H9 (cell line): ENCODE measurements around the gene OSR1. TPM values are rescaled to one million over a fixed set of nuclear protein-coding genes. Genes with fewer than 3 reads are reported as not detected.

Experiments used
- DNase-seq: peaks from one replicate; pipeline ENCODE4 v3.0.0-alpha.2; 2017
- H2AFZ ChIP-seq: one replicate; pipeline ENCODE4 v1.6.1; 2013; ENCODE audit warnings: mild to moderate bottlenecking, low read length, control low read depth, moderate library complexity
- H2AK5ac ChIP-seq: 2 replicates; pipeline ENCODE4 v1.6.1; 2013; ENCODE audit warnings: low read length, control low read depth, mixed read lengths; ENCODE audit not compliant: insufficient read length
- H2BK120ac ChIP-seq: one replicate; pipeline ENCODE4 v1.6.1; 2013; ENCODE audit warnings: low read depth, mild to moderate bottlenecking, low read length, control low read depth, inconsistent platforms; ENCODE audit not compliant: poor library complexity, severe bottlenecking
- H2BK12ac ChIP-seq: 2 replicates; pipeline ENCODE4 v1.6.1; 2013; ENCODE audit warnings: low read length, control low read depth, mixed read lengths, low read depth; ENCODE audit not compliant: insufficient read length
- H2BK15ac ChIP-seq: 2 replicates; pipeline ENCODE4 v1.6.1; 2013; ENCODE audit warnings: low read depth, low read length, control low read depth
- H2BK20ac ChIP-seq: one replicate; pipeline ENCODE4 v1.6.1; 2013; ENCODE audit warnings: low read depth, mild to moderate bottlenecking, low read length, control low read depth, inconsistent platforms; ENCODE audit not compliant: poor library complexity, severe bottlenecking
- H2BK5ac ChIP-seq: 2 replicates; pipeline ENCODE4 v1.6.1; 2013; ENCODE audit warnings: low read length, control low read depth, mixed read lengths; ENCODE audit not compliant: insufficient read length
- H3K14ac ChIP-seq: 2 replicates; pipeline ENCODE4 v1.6.1; 2013; ENCODE audit warnings: low read length, control low read depth; ENCODE audit not compliant: insufficient read depth
- H3K18ac ChIP-seq: 2 replicates; pipeline ENCODE4 v1.6.1; 2013; ENCODE audit warnings: low read depth, mild to moderate bottlenecking, mixed read lengths, low read length, control low read depth; ENCODE audit not compliant: insufficient read length
- H3K23ac ChIP-seq: 2 replicates; pipeline ENCODE4 v1.6.1; 2013; ENCODE audit warnings: low read length, control low read depth, mixed read lengths, low read depth; ENCODE audit not compliant: insufficient read length
- H3K23me2 ChIP-seq: 2 replicates; pipeline ENCODE4 v1.6.1; 2013; ENCODE audit warnings: low read depth, mild to moderate bottlenecking, mixed read lengths, low read length, control low read depth; ENCODE audit not compliant: insufficient read length, poor library complexity, severe bottlenecking
- H3K27ac ChIP-seq: 2 replicates; pipeline ENCODE4 v1.5.1; 2013; ENCODE audit warnings: low read length, control low read depth, mixed read lengths, low read depth; ENCODE audit not compliant: insufficient read length
- H3K27me3 ChIP-seq: 2 replicates; pipeline ENCODE4 v1.6.1; 2013; ENCODE audit warnings: low read length, control low read depth, inconsistent platforms; ENCODE audit not compliant: insufficient read depth
- H3K4ac ChIP-seq: 2 replicates; pipeline ENCODE4 v1.6.1; 2013; ENCODE audit warnings: low read depth, mild to moderate bottlenecking, control low read depth, inconsistent platforms, low read length, moderate library complexity
- H3K4me1 ChIP-seq: 2 replicates; pipeline ENCODE4 v1.6.1; 2013; ENCODE audit warnings: low read length, control low read depth, inconsistent platforms; ENCODE audit not compliant: insufficient read depth
- H3K4me2 ChIP-seq: 2 replicates; pipeline ENCODE4 v1.6.1; 2013; ENCODE audit warnings: low read length, control low read depth, mixed read lengths; ENCODE audit not compliant: insufficient read length, insufficient read depth
- H3K56ac ChIP-seq: 2 replicates; pipeline ENCODE4 v1.6.1; 2013; ENCODE audit warnings: low read depth, mild to moderate bottlenecking, mixed read lengths, low read length, control low read depth; ENCODE audit not compliant: insufficient read length
- H3K79me1 ChIP-seq: 2 replicates; pipeline ENCODE4 v1.6.1; 2013; ENCODE audit warnings: low read depth, mild to moderate bottlenecking, moderate library complexity, low read length, control low read depth, inconsistent platforms; ENCODE audit not compliant: insufficient read depth, poor library complexity, severe bottlenecking
- H3K79me2 ChIP-seq: 2 replicates; pipeline ENCODE4 v1.6.1; 2013; ENCODE audit warnings: low read length, control low read depth, inconsistent platforms; ENCODE audit not compliant: insufficient read depth
- H3K9ac ChIP-seq: 2 replicates; pipeline ENCODE4 v1.6.1; 2013; ENCODE audit warnings: low read length, control low read depth, mixed read lengths; ENCODE audit not compliant: insufficient read length; ENCODE audit errors: extremely low read depth
- H3K9me3 ChIP-seq: one replicate; pipeline ENCODE4 v1.6.1; 2013; ENCODE audit warnings: low read depth, low read length, inconsistent platforms; ENCODE audit not compliant: control insufficient read depth
- H3T11ph ChIP-seq: one replicate; pipeline ENCODE4 v1.6.1; 2013; ENCODE audit warnings: mild to moderate bottlenecking, low read length, control low read depth, inconsistent platforms
- H4K20me1 ChIP-seq: one replicate; pipeline ENCODE4 v1.6.1; 2013; ENCODE audit not compliant: control insufficient read depth, insufficient read length, insufficient read depth
- H4K5ac ChIP-seq: 2 replicates; pipeline ENCODE4 v1.6.1; 2013; ENCODE audit warnings: low read depth, mild to moderate bottlenecking, mixed read lengths, low read length, control low read depth; ENCODE audit not compliant: insufficient read length
- H4K8ac ChIP-seq: replicated peaks from 2 replicates; pipeline ENCODE4 v1.6.1; 2013; ENCODE audit warnings: low read length, control low read depth, mixed read lengths, low read depth; ENCODE audit not compliant: insufficient read length
- H4K91ac ChIP-seq: 2 replicates; pipeline ENCODE4 v1.6.1; 2013; ENCODE audit warnings: low read depth, mild to moderate bottlenecking, moderate library complexity, mixed read lengths, low read length, control low read depth; ENCODE audit not compliant: insufficient read length
- H3K27ac Mint-ChIP-seq, 3 experiments: 2 replicates in 2 of 3; 3 replicates in 1 of 3; pipeline ENCODE4 v1.8.0; 2020 to 2021; ENCODE audit warnings: mixed read lengths in 3 of 3, mild to moderate bottlenecking in 1 of 3, moderate library complexity in 1 of 3
- H3K27me3 Mint-ChIP-seq: 2 replicates; pipeline ENCODE4 v1.8.0; 2021; ENCODE audit warnings: low read depth, mild to moderate bottlenecking, moderate library complexity, mixed read lengths
- H3K36me3 Mint-ChIP-seq, 3 experiments: 2 replicates in 2 of 3; 3 replicates in 1 of 3; pipeline ENCODE4 v1.8.0; 2020 to 2021; ENCODE audit warnings: low read depth in 3 of 3, mixed read lengths in 3 of 3; ENCODE audit not compliant: insufficient read depth in 1 of 3
- H3K4me1 Mint-ChIP-seq, 2 experiments: 2 replicates each; pipeline ENCODE4 v1.8.0; 2020; ENCODE audit warnings: mixed read lengths in 2 of 2
- H3K4me3 Mint-ChIP-seq, 2 experiments: 2 replicates in 1 of 2; 3 replicates in 1 of 2; pipeline ENCODE4 v1.8.0; 2020 to 2021; ENCODE audit warnings: mild to moderate bottlenecking in 2 of 2, mixed read lengths in 2 of 2, moderate library complexity in 1 of 2
- H3K9me3 Mint-ChIP-seq, 2 experiments: 2 replicates in 1 of 2; 3 replicates in 1 of 2; pipeline ENCODE4 v1.8.0; 2020; ENCODE audit warnings: mild to moderate bottlenecking in 2 of 2, mixed read lengths in 2 of 2, moderate library complexity in 1 of 2
- CTCF ChIP-seq: fragments of 200-600 bp; sonication (generic); conservative IDR thresholded peaks from 3 replicates; pipeline ENCODE4 v1.8.0; 2021; ENCODE audit warnings: antibody characterized with exemption, mild to moderate bottlenecking
- WGBS: extraction: QIAGEN DNeasy Blood & Tissue Kit; methylation state at CpG from one replicate; pipeline ENCODE4 v1.1.7; 2013; ENCODE audit warnings: missing lambda C conversion rate, low lambda C conversion rate, mixed read lengths; ENCODE audit not compliant: insufficient read length; ENCODE audit errors: extremely low coverage; 5-methylcytosine and 5-hydroxymethylcytosine counted together
- total RNA-seq: library from RNA; stranded (reverse); gene quantifications from 2 replicates; pipeline ENCODE4 v1.2.1, GENCODE V29; 2021

Gene OSR1
- total RNA-seq, 1 experiment from 2014 or later = 0.35 TPM

GRCh38 chr2:19332503-19332902 is 25.9 kb downstream of the OSR1 start:
- H3K23me2 ChIP-seq = no peaks in the 10 kb centered on the region
- H3T11ph ChIP-seq = no peak overlapping the region
- no peaks in the 10 kb centered on the region for H3K79me1 ChIP-seq
- no peak overlapping the region for H2AFZ ChIP-seq
- no peaks in the 10 kb centered on the region for H4K20me1 ChIP-seq
- no peak overlapping the region for H3K56ac ChIP-seq
- Mint-ChIP-seq H3K9me3 (no peaks in the 10 kb centered on the region), H3K36me3 (no peaks in the 10 kb centered on the region), H3K27ac (no peak overlapping the region), H3K4me1 (no peaks in the 10 kb centered on the region), H3K4me3 (no peak overlapping the region), H3K27me3 (no peaks in the 10 kb centered on the region)
- no peak overlapping the region for H3K4ac ChIP-seq
- H3K9ac ChIP-seq = no peak overlapping the region
- DNase-seq = no peak
- H4K8ac ChIP-seq = no peak overlapping the region
- H3K18ac ChIP-seq = no peak overlapping the region
- no CpG with 5 or more reads among the region's 2 CpGs for WGBS
- no peaks in the 10 kb centered on the region for H3K9me3 ChIP-seq
- no peaks in the 10 kb centered on the region for H3K27me3 ChIP-seq
- no peak overlapping the region for H2BK120ac ChIP-seq
- no peak overlapping the region for H2BK5ac ChIP-seq
- no peak overlapping the region for H4K91ac ChIP-seq
- H3K23ac ChIP-seq = no peak overlapping the region
- no peaks in the 10 kb centered on the region for H3K79me2 ChIP-seq
- no peak overlapping the region for H3K4me2 ChIP-seq
- no peak overlapping the region for H2AK5ac ChIP-seq
- H4K5ac ChIP-seq = no peak overlapping the region
- no peaks in the 10 kb centered on the region for H3K4me1 ChIP-seq
- no peak overlapping the region for H3K27ac ChIP-seq
- H2BK12ac ChIP-seq = no peak overlapping the region
- H2BK15ac ChIP-seq = no peak overlapping the region
- H3K14ac ChIP-seq = no peak overlapping the region
- no peak for TF ChIP-seq CTCF
- H2BK20ac ChIP-seq = no peak overlapping the region
